ENCODE measurements around the gene SAMD8. TPM values are rescaled to one million over a fixed set of nuclear protein-coding genes. Genes with fewer than 3 reads are reported as not detected.

The SAMD8 gene
- total RNA-seq, 4 donors from 2014 or later = 18.5 to 36.0 (median 24.6) TPM

GRCh38 chr10:75136346-75136745 lies 24.9 kb downstream of the SAMD8 start:
- H3K4me3 ChIP-seq = no peak overlapping the region
- intact Hi-C loops (cut with DNase I) = loop anchor here (10.0 kb wide), 1 partner anchor 48 kb away; no protein-coding TSS in a partner anchor
- H3K27ac ChIP-seq = peak overlapping the region; percentile 21 to 77 (median 64)
- TF ChIP-seq POLR2A (IDR thresholded peaks at IDR 0.05) (no peak), CTCF (IDR thresholded peaks at IDR 0.05) (no peak)
- WGBS, 2 donors = 91 to 95% methylated on average over 1 of the region's 1 CpG
- H3K4me1 ChIP-seq = peaks cover 0 to 70% (median 32%) of the 10 kb centered on the region in 3 donors
- no peaks in the 10 kb centered on the region for H3K9me3 ChIP-seq
- peaks cover 0 to 14% (median 0%) of the 10 kb centered on the region in 3 donors for H3K36me3 ChIP-seq
- no peaks in the 10 kb centered on the region for H3K27me3 ChIP-seq
- no peak for DNase-seq

DNA sequence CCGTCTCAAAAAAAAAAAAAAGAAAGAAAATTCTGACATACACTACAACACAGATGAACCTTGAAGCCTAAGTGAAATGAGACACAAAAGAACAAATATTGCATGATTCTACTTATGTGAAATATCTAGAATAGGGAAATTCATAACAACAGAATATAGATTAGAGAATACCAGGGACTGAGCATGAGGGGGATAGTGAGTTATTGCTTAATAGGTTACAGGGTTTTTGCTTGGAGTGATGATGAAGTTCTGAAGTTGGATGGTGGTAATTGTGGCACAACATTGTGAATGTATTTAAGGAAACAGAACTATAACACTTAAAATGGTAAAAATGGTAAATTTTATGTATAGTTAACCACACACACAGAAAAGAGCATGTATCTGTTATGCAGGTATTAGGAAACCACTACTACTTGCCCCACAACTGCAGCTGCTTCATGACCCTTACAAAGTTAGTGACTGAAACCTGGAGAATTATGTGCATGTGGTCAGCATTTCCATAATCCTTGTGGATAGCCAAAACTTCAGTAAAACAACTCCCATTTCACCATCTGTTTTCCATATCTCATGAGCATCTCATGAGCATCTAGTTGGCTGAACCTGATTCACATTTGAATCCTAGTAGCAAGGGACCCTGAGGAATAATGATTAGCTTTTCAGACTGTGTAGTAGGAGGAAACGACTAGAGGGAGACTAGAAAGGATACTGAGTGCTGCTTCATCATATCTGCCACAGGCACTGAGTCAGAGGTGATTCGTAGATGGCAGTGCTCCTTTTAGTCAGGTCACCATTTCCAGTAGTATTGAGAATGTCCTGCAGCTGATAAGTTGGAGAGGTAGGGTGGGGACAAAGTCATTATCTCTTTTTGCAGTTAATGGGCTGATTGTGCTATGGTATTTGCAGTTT lies 26.3 kb downstream of the SAMD8 start:
- intact Hi-C loops (cut with DNase I) = loop anchor here (10.0 kb wide), 1 partner anchor 47 kb away; no protein-coding TSS in a partner anchor
- no peak for TF ChIP-seq CTCF (IDR thresholded peaks at IDR 0.05)
- TF ChIP-seq POLR2A (IDR thresholded peaks at IDR 0.05) = no peak
- Histone ChIP-seq H3K27ac (peak overlapping the region; percentile 13 to 77 (median 56)), H3K27me3 (no peaks in the 10 kb centered on the region), H3K4me3 (no peak overlapping the region), H3K36me3 (peaks cover 0 to 14% (median 0%) of the 10 kb centered on the region in 3 donors), H3K4me1 (peaks cover 0 to 83% (median 32%) of the 10 kb centered on the region in 3 donors), H3K9me3 (no peaks in the 10 kb centered on the region)
- DNase-seq = no peak
- 40 to 46% methylated on average over 3 of the region's 3 CpGs for WGBS, 2 donors

- Histone ChIP-seq H3K27me3 (no peaks in the 10 kb centered on the region), H3K9me3 (no peaks in the 10 kb centered on the region), H3K4me3 (no peak overlapping the region), H3K4me1 (peaks cover 0 to 96% (median 55%) of the 10 kb centered on the region in 3 donors), H3K27ac (peak overlapping the region in 3 of 4 donors; percentile 36 to 81 (median 78)), H3K36me3 (no peaks in the 10 kb centered on the region)
- no peak for TF ChIP-seq POLR2A (IDR thresholded peaks at IDR 0.05)
- no peak for TF ChIP-seq CTCF (IDR thresholded peaks at IDR 0.05)
- intact Hi-C loops (cut with DNase I) = no loop called here
- 76 to 100% methylated on average over 1 to 3 of the region's 4 CpGs for WGBS, 2 donors
- no peak for DNase-seq
These were observed 28.8 kb downstream of the SAMD8 start for GRCh38 chr10:75140246-75140645.

GRCh38 chr10:75143353-75143752 lies 31.9 kb downstream of the SAMD8 start:
- TF ChIP-seq CTCF (IDR thresholded peaks at IDR 0.05) (no peak), POLR2A (IDR thresholded peaks at IDR 0.05) (no peak)
- Histone ChIP-seq H3K27me3 (no peaks in the 10 kb centered on the region), H3K27ac (peak overlapping the region in 3 of 4 donors; percentile 55 to 81 (median 78)), H3K9me3 (no peaks in the 10 kb centered on the region), H3K4me1 (peaks cover 11 to 95% (median 46%) of the 10 kb centered on the region in 3 donors), H3K4me3 (no peak overlapping the region), H3K36me3 (no peaks in the 10 kb centered on the region)
- intact Hi-C loops (cut with DNase I) = no loop called here
- DNase-seq = no peak
- 26 to 39% methylated on average over 1 of the region's 1 CpG for WGBS, 2 donors

DNA sequence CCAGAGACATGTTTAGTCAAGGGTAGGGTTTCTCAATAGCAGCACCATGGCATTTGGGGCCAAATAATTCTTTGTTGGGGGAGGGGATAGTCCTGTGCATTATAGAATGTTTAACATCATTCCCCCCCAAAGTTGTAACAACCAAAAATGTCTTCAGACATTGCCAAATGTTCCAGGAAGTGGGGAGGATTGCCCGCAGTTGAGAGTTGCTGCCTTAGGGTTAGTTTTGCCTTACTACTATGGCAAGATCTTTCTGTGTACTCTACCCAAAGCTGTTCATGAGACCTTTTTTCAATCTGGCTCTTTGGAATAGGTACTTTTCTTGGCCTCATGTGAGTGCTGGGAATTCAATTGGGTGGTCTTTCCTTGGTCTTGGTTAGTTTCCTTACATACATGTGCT lies 34.1 kb downstream of the SAMD8 start:
- H3K27ac ChIP-seq = peak overlapping the region; percentile 1 to 55 (median 11)
- WGBS, 2 donors = 31 to 46% methylated on average over 1 of the region's 1 CpG
- intact Hi-C loops (cut with DNase I) = no loop called here

More for the DNA sequence above, 34.1 kb downstream of the SAMD8 start:
- no peak for DNase-seq
- H3K4me1 ChIP-seq = peaks cover 11 to 78% (median 40%) of the 10 kb centered on the region in 3 donors
- no peaks in the 10 kb centered on the region for H3K9me3 ChIP-seq
- no peak overlapping the region for H3K4me3 ChIP-seq
- TF ChIP-seq POLR2A (IDR thresholded peaks at IDR 0.05) = no peak
- no peak for TF ChIP-seq CTCF (IDR thresholded peaks at IDR 0.05)
- H3K27me3 ChIP-seq = no peaks in the 10 kb centered on the region
- peaks cover 0 to 7% (median 0%) of the 10 kb centered on the region in 3 donors for H3K36me3 ChIP-seq
